ENCODE data around the gene SRPRB.

Gene SRPRB

GRCh38 chr3:133805702-133806475 lies at the start of gene SRPRB:
Gene SRPRB, plus strand, starts transcription at chr3:133805815. Its CDS starts 34 bp downstream, at chr3:133805849.
- H3K4me3 ChIP-seq (ENCODE audit: low read depth, low read length) = peak within 1 kb of the TSS; percentile 96

DNA sequence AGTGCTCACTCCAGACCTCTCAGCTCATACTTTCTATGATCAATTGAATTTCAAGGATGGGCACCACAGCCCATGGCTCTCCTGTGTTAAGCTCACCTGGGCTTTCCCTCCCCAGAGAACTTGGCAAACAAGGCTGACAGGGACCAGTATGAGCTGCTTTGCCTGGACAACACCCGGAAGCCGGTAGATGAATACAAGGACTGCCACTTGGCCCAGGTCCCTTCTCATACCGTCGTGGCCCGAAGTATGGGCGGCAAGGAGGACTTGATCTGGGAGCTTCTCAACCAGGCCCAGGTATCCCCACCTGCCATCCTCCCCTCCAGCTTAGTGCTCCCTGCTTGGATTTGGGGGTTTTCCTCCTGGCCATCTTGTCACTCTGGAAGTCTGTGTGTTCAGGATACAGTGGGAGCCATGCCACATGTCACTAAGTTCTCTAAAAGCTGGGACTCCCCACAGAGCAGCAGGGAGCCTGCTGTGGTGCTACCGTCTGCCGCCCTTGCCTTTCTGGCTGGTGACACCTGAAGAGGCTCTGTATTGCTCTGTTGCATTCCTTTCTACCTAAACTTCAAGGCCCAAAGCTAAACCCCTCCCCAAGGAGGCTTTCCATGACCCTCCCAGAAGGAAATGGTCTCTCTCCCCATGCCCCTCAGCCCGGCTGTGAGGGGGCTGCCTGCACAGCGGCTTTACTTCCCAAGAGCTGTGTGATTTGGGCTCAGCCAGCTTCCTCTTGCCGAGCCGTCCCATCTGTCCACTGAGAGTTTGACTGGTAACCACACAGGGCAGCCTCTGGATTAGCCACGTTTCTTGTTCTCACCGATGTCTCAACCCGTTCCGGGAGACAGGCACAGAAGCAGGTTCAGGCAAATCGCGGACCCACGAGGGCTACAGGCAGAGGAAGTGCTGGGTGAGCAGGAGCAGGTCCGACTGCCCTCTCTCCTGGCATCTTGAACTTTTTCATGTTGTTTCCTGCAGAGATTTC lies 48.6 kb upstream of the SRPRB start:
- no peak overlapping the region for H3K4me3 ChIP-seq (ENCODE audit: low read depth, low read length)

- no peak overlapping the region for H3K4me3 ChIP-seq (ENCODE audit: low read depth, low read length)
Measured at GRCh38 chr3:133757701-133758567, 47.7 kb upstream of the SRPRB start.

DNA sequence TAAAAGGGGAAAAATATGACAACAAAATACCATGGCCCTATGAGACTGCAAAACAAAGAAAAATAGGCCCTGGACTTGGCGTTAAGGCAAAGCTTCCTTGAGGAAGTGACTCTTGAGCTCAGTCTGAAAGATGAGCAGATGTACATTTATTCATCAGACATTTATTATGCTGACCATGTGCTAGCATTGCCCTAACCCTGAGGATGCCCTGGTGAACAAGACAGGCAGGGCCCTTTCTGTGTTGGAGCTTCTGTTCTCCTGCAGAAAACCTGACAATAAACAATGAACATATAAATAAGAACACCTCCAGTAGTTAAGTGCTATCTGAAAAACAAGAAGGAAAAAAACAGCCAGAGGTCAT lies 47.1 kb upstream of the SRPRB start:
- no peak overlapping the region for H3K4me3 ChIP-seq (ENCODE audit: low read depth, low read length)

DNA sequence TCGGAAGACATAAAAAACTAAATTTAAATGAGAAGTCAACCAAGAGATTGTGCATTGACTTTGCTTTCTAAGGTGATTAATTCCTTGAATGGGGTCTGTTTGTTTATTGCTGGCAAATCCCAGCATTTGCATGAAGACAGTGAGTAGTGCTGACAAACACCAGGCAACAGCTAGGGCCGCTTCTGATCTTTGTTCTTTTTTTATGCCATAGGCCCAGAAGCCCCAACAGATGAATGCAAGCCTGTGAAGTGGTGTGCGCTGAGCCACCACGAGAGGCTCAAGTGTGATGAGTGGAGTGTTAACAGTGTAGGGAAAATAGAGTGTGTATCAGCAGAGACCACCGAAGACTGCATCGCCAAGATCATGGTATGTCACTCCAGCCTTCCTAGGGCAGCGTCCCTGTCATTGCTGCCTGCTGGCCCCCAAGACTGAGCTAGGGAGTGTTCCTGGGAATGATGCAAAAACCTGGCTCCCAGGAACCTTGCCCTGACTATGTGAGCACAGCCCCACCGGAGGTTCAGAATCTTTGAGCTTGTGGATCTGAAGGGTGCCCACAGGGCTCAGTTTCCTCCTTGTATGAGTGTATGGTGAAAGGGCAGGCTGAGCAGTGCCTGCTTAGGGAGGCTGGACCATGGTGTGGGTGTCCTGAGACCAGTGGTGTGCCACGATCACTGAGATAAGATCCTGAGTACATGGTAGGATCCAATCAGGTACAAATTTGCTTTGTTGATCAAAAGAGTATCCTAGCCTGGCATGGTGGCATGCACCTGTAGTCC lies 46.5 kb upstream of the SRPRB start:
- H3K4me3 ChIP-seq (ENCODE audit: low read depth, low read length) = no peak overlapping the region

GRCh38 chr3:133759740-133760305 lies 45.8 kb upstream of the SRPRB start:
- H3K4me3 ChIP-seq (ENCODE audit: low read depth, low read length) = no peak overlapping the region

DNA sequence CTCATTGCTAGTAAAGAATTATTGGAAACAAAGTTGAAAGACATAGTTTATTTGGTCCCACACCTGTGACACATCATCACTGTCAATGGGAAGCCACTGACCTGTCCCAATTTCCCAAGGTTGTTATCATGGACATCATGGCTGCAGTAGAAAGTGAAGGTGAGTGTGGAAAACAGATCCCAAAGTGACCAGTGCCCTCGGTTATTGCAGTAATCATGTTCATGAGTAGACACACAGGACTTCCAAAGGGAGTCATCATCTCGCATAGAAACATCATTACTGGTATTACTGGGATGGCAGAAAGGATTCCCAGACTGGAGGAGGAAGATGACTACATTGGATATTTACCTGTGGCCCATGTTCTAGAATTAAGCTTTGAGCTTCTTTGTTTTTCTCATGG lies 44.7 kb upstream of the SRPRB start:
- no peak overlapping the region for H3K4me3 ChIP-seq (ENCODE audit: low read depth, low read length)

- no peak overlapping the region for H3K4me3 ChIP-seq (ENCODE audit: low read depth, low read length)
Measured at GRCh38 chr3:133761605-133762484, 43.8 kb upstream of the SRPRB start.

- H3K4me3 ChIP-seq (ENCODE audit: low read depth, low read length) = no peak overlapping the region
Measured at GRCh38 chr3:133762539-133762938, 43.1 kb upstream of the SRPRB start.

DNA sequence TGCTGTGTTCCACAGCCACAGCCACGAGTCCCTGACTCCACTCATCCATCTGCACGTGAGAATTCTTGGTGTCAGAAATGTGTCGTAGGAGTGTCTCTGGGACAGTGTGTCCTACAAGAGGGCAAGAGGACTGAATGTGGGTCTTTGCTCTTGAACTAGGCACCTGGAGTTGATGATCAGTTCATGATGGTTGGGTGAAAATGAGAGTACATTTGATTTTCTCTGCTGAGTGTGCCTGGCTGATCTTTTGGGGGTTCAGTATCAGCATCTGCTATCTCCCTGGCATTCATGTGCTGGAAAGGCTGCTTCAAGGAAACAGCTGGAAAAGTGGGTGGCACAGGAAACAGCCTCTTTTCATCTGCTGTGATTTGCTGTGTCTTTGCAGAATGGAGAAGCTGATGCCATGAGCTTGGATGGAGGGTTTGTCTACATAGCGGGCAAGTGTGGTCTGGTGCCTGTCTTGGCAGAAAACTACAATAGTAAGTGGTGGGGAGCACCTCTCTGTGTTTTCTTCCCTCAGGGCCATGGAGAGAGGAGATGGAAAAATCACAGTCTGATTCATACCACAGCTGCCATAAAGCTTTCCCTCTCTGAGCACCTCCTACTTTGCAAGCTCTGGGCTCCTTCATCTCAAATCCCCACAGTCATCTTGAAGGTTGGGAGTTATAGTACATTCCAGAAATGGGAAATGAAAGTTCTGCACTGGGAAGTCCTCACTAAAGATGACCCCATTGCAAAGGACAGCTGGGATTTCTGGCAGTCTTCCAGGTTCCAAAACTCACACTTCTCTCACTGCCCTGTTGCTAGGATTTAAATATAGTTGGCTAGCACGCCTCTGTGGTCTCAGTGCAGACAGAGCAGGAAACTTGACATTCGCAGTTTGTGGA lies 41.6 kb upstream of the SRPRB start:
- no peak overlapping the region for H3K4me3 ChIP-seq (ENCODE audit: low read depth, low read length)

DNA sequence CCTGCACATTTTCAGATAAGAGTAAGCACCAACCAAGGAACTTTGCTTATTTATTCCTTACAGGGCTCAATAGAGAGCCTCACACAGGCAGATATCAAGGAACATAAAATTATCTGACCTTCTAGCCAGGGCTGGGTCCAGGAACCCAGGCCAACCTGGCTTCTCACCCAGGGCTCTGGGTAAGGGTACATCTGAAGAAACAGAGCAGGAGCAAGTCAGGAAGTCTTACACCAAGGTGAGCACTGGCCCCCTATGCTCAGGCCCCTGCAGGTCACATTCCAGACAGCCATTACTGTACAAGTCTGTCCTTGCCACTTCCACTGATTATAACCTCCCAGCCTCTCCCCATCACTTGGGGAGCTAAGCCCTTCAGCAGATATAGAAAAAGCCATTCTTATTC lies 40.4 kb upstream of the SRPRB start:
- no peak overlapping the region for H3K4me3 ChIP-seq (ENCODE audit: low read depth, low read length)

DNA sequence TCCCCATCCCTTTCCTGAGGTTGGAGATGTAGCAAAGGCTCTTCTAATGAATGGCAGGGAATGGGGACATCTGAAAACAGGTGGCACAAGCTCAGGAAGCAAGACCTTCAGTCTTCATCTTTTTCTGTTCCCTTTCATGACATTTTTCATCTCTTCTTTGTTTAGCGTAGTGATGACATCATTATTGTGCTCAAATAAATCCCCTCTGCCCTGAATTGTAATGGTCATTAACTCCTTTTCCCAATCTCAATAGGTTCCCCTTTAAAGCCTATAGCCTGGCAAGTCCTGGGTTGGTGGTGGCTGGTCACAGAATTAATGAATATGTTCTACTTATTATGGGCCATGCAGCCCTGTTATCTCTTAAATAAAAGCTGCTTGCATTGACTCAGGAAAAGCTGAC lies 38.0 kb upstream of the SRPRB start:
- H3K4me3 ChIP-seq (ENCODE audit: low read depth, low read length) = no peak overlapping the region

GRCh38 chr3:133769536-133769935 lies 36.1 kb upstream of the SRPRB start:
- H3K4me3 ChIP-seq (ENCODE audit: low read depth, low read length) = no peak overlapping the region

DNA sequence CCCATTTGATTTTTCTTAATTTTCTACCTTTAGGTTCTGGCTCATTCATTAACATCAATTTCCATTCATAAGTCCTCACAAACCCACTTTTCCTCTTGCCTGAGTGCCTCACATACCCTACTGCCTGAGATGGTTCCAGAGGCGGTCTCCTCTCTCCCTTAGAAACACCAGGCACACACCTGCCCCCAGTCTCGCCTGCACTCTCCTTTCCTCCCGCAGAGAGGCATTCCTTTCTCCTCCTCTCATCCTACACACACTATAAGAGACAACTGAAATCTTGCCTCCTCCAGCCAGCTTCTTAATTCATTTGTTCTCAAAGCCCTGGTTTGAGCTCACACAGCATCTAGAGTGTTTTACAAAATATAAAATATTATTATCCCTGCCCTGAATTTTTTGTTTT lies 31.9 kb upstream of the SRPRB start:
- no peak overlapping the region for H3K4me3 ChIP-seq (ENCODE audit: low read depth, low read length)

DNA sequence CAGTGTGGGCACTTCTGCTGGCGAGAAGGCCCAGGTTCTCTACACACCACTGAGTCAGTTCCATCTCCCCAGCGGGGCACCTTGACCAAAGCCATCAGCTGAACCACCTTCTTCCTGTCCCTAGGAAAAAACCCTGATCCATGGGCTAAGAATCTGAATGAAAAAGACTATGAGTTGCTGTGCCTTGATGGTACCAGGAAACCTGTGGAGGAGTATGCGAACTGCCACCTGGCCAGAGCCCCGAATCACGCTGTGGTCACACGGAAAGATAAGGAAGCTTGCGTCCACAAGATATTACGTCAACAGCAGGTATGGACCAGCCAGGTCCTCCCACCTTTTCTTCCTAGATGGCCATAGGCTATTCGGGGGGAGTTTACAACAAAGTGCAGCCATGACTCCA lies 30.3 kb upstream of the SRPRB start:
- no peak overlapping the region for H3K4me3 ChIP-seq (ENCODE audit: low read depth, low read length)

GRCh38 chr3:133775835-133776234 lies 29.8 kb upstream of the SRPRB start:
- no peak overlapping the region for H3K4me3 ChIP-seq (ENCODE audit: low read depth, low read length)

- no peak overlapping the region for H3K4me3 ChIP-seq (ENCODE audit: low read depth, low read length)
Measured at GRCh38 chr3:133776794-133777438, 28.7 kb upstream of the SRPRB start.
